ENCODE measurements around the gene OLFM2.
"Not testable (repeated sequence)": the region's sequence is repeated elsewhere in the genome, so short reads cannot be mapped to it uniquely, and the experiment has no call there.

Gene OLFM2

GRCh38 chr19:9823816-9824215, 112.5 kb downstream of the OLFM2 start:
- no peak for DNase-seq

- DNase-seq = not testable (repeated sequence)
Measured at GRCh38 chr19:9820034-9820433, 116.3 kb downstream of the OLFM2 start.

DNA sequence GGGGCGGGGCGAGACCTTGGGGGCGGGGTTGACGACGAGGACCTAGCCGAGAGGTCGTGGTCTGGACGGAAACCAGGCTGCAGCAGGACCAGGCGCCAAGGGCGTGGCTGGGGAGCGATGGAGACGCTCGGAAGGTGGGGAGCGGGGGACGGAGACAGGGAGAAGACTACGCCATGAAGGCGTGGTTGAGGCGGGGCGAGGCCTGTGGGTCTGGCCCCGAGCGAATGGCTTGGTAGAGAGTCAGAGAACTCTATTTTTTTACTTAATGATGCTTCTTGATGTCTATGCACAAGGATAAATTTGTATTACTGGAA, 116.8 kb downstream of the OLFM2 start:
- no peak for DNase-seq

DNA sequence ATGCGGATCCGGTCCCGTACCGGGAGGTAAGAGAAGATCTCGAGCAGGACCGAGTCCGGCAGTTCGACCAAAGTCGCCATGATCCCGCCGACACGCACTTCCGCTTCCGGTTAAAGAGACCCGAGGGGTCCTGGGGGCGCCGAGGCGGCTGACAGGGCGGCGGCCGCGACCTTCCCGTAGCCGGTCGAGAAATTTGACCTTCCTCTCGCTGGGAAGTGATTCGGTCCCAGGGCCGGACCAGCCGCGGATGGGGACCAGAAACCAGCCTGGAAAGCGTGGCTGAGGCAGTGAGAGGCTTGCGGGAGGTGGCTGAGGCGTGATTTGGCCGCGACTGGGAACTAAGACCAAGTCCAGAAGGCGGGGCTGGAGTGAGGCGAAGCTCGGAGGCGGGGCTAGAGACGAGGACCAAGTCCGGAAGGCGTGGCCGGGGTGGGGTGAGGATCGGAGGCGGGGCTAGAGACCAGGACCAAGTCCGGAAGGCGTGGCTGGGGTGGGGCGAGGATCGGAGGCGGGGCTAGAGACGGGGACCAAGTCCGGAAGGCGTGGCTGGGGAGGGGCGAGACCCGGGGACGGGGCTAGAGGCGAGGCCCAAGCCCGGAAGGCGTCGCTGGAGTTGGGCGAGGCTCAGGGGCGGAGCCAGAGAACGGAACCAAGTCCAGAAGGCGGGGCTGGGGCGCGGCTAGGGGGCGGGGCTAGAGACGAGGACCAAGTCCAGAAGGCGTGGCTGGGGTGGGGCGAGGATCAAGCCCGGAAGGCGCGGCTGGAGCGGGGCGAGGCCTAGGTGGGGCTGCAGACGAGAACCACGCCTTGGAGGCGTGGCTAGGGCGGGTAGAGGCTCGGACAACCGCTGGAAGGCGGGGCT, 117.3 kb downstream of the OLFM2 start, which contains the start of gene FBXL12:
Gene FBXL12, minus strand, starts transcription at position 346 of the 862 bp plus-strand sequence. Its CDS starts 266 bp downstream, at position 80.
- peak; percentile 100 for DNase-seq

GRCh38 chr19:9818175-9818733, 118.1 kb downstream of the OLFM2 start:
- no peak for DNase-seq

GRCh38 chr19:9811139-9811538, 125.2 kb downstream of the OLFM2 start:
- no peak for DNase-seq

DNA sequence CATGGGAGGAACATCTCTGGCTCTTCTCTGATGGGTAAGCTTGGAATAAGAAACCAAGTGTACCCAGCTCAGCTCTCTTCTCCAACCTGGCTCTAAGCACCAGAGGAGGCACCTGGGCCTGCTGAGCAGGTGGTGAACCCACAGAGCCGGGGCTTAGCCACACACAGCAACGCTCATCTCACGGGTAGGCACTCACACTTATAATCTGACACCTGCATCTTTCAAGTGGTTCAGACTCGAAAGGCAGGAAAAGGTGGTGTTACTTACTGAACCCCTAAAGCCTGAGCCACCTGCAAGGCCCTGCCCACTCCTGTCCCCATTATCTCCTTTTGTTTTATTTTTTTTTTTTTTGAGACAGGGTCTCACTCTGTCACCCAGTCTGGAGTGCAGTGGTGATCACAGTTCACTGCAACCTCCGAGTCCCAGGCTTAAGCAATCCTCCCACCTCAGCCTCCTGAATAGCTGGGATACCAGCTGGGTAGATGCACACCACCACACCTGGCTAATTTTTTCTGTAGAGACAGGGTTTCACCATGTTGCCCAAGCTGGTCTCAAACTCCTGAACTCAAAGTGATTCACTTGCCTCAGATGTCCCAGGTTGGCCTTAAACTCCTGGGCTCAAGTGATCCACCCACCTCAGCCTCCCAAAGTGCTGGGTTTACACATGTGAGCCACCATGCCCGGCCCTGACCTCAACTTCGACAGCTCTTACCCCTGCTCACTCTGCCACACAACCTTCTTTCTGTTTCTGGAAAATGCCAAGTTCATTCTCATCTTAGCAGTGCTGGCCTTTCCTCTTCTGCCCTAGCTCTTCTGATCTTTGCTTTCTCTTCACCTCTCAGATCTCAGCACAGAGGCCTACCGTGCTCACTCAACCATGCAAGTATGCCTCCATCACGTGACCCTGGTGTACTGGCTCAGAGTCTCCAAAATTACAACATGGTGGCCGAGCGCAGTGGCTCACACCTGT, 127.2 kb downstream of the OLFM2 start:
- DNase-seq = no peak

DNA sequence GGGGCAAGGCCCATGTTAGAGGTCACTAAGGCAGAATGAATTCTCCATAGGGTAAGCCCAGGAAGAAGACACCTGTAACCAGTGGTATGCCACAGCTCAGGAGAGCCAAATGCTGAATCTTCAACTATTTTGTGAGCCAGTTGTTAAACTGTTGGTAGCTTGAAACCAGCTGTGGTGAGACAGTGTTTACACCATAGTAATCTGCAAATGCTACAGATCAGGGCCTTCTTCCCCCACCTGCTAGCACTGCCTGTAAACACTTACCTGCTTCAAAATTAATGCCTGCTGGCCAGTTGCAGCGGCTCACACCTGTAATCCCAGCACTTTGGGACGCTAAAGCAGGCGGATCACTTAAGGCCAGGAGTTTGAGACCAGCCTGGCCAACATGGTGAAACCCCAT, 129.5 kb downstream of the OLFM2 start:
- DNase-seq = no peak
